MCF 10A (cell line): Measurements from ENCODE around the gene CAMKK2. TPM values are rescaled to one million over a fixed set of nuclear protein-coding genes. Genes with fewer than 3 reads are reported as not detected.
"Not testable (repeated sequence)": the region's sequence is repeated elsewhere in the genome, so short reads cannot be mapped to it uniquely, and the experiment has no call there.

Experiments used
- BruUV-seq: library from RNA; stranded (reverse); fragments of 400-500 nt; replicated peaks from 2 replicates; lab custom pipeline; 2021; lab: Mats Ljungman, UMichigan
- CTCF ChIA-PET: fragments of 300-600 bp; sonication (Branson Sonifier 250); formaldehyde crosslinking; extraction: SDS; loops from one replicate; lab custom pipeline; 2021; ENCODE audit warnings: antibody characterized with exemption, inconsistent platforms; lab: Yijun Ruan, JAX
- POLR2A ChIA-PET: fragments of 300-600, 350-650 bp; sonication (Branson Sonifier 250); formaldehyde crosslinking; extraction: SDS; loops from one replicate; lab custom pipeline; 2020; ENCODE audit warnings: antibody characterized with exemption, inconsistent platforms; lab: Yijun Ruan, JAX
- DNase-seq: peaks from one replicate; pipeline ENCODE4 v3.0.0-alpha.2; 2018; ENCODE audit not compliant: unreplicated experiment
- H3K27ac Mint-ChIP-seq: one replicate; pipeline ENCODE4 v1.8.0; 2022; ENCODE audit warnings: mild to moderate bottlenecking, low read depth, mixed read lengths; ENCODE audit not compliant: unreplicated experiment
- H3K27me3 Mint-ChIP-seq: one replicate; pipeline ENCODE4 v1.8.0; 2022; ENCODE audit warnings: mixed read lengths; ENCODE audit not compliant: insufficient read depth, unreplicated experiment
- H3K36me3 Mint-ChIP-seq: one replicate; pipeline ENCODE4 v1.8.0; 2022; ENCODE audit warnings: mild to moderate bottlenecking, moderate library complexity, mixed read lengths; ENCODE audit not compliant: insufficient read depth, unreplicated experiment
- H3K4me1 Mint-ChIP-seq: one replicate; pipeline ENCODE4 v1.8.0; 2022; ENCODE audit warnings: mixed read lengths; ENCODE audit not compliant: insufficient read depth, unreplicated experiment
- H3K4me3 Mint-ChIP-seq: one replicate; pipeline ENCODE4 v1.8.0; 2022; ENCODE audit warnings: mild to moderate bottlenecking, moderate library complexity, mixed read lengths; ENCODE audit not compliant: unreplicated experiment
- H3K9me3 Mint-ChIP-seq: one replicate; pipeline ENCODE4 v1.8.0; 2022; ENCODE audit warnings: mixed read lengths; ENCODE audit not compliant: unreplicated experiment
- CTCF ChIP-seq: fragments of 200-600 bp; IDR thresholded peaks from one replicate; pipeline ENCODE4 v1.8.0; 2022; ENCODE audit warnings: antibody characterized with exemption, mild to moderate bottlenecking; ENCODE audit not compliant: unreplicated experiment
- intact Hi-C: fragments of 100-400 bp; cut with micrococcal nuclease; formaldehyde crosslinking; loops from 2 replicates; pipeline ENCODE4 v1.14.1; 2022
- total RNA-seq: library from RNA; stranded (reverse); gene quantifications from 2 replicates; pipeline ENCODE4 v1.2.3, GENCODE V29; 2022

Gene CAMKK2
- total RNA-seq, 1 experiment from 2014 or later, result 36.3 TPM

- Mint-ChIP-seq H3K4me1 (peaks cover under 1% of the 10 kb centered on the region), H3K36me3 (peaks cover 3% of the 10 kb centered on the region), H3K27ac (no peak overlapping the region), H3K4me3 (no peak overlapping the region), H3K27me3 (no peaks in the 10 kb centered on the region), H3K9me3 (no peaks in the 10 kb centered on the region)
- ChIA-PET POLR2A (interaction anchor here (0.6 to 1.0 kb wide), 4 partner anchors 12 to 83 kb away, joined by 3 to 5 read pairs (median 3); no protein-coding TSS in a partner anchor), CTCF (no interaction called here)
- intact Hi-C loops, result no loop called here
- no TSS peak for BruUV-seq
- TF ChIP-seq CTCF, result no peak
- no peak for DNase-seq
These were observed 91.0 kb downstream of the CAMKK2 start for GRCh38 chr12:121205491-121205890.

- no peaks in the 10 kb centered on the region for H3K36me3 Mint-ChIP-seq
- no peak overlapping the region for H3K4me3 Mint-ChIP-seq
- BruUV-seq, result no TSS peak
- no peak overlapping the region for H3K27ac Mint-ChIP-seq
- no peaks in the 10 kb centered on the region for H3K27me3 Mint-ChIP-seq
- H3K9me3 Mint-ChIP-seq, result no peaks in the 10 kb centered on the region
- intact Hi-C loops, result no loop called here
- no peak for DNase-seq
- TF ChIP-seq CTCF, result no peak
- ChIA-PET POLR2A (no interaction called here), CTCF (interaction anchor here (1.1 kb wide), 1 partner anchor 144 kb away, joined by 3 read pairs; no protein-coding TSS in a partner anchor)
- no peaks in the 10 kb centered on the region for H3K4me1 Mint-ChIP-seq
These were observed 93.0 kb downstream of the CAMKK2 start for GRCh38 chr12:121203482-121203881.

GRCh38 chr12:121202407-121203355, 93.8 kb downstream of the CAMKK2 start:
- no peak for TF ChIP-seq CTCF
- ChIA-PET CTCF (interaction anchor here (1.1 kb wide), 1 partner anchor 143 kb away, joined by 3 read pairs; no protein-coding TSS in a partner anchor), POLR2A (interaction anchor here (0.6 kb wide), 1 partner anchor 973 kb away, joined by 3 read pairs; no protein-coding TSS in a partner anchor)
- intact Hi-C loops, result no loop called here
- no peaks in the 10 kb centered on the region for H3K36me3 Mint-ChIP-seq
- DNase-seq, result no peak
- no TSS peak for BruUV-seq
- H3K27ac Mint-ChIP-seq, result no peak overlapping the region
- no peak overlapping the region for H3K4me3 Mint-ChIP-seq
- H3K27me3 Mint-ChIP-seq, result no peaks in the 10 kb centered on the region
- no peaks in the 10 kb centered on the region for H3K9me3 Mint-ChIP-seq
- H3K4me1 Mint-ChIP-seq, result no peaks in the 10 kb centered on the region

- DNase-seq, CTCF ChIA-PET, H3K27ac Mint-ChIP-seq, H3K9me3 Mint-ChIP-seq, H3K27me3 Mint-ChIP-seq, H3K36me3 Mint-ChIP-seq, BruUV-seq, POLR2A ChIA-PET, H3K4me3 Mint-ChIP-seq, intact Hi-C loops, H3K4me1 Mint-ChIP-seq: not testable (repeated sequence)
These were observed 95.4 kb downstream of the CAMKK2 start for GRCh38 chr12:121201140-121201539.
